Smooth muscle cell (in vitro differentiated cells): Measurements from ENCODE around the gene STUM. TPM values are rescaled to one million over a fixed set of nuclear protein-coding genes. Genes with fewer than 3 reads are reported as not detected.

ENCODE experiments used
- DNase-seq: peaks from one replicate; lab custom pipeline; 2025; ENCODE audit not compliant: unreplicated experiment; lab: John Stamatoyannopoulos, UW
- H2AFZ ChIP-seq: fragments of 200-600 bp; sonication (generic); 2 replicates; pipeline ENCODE4 v1.6.0; 2016; ENCODE audit warnings: antibody characterized with exemption, low read depth, mild to moderate bottlenecking
- H3F3A ChIP-seq: fragments of 200-600 bp; sonication (generic); 2 replicates; pipeline ENCODE4 v1.6.0; 2017; ENCODE audit warnings: antibody characterized with exemption, low read depth
- H3K27ac ChIP-seq: fragments of 200-600 bp; sonication (generic); 2 replicates; pipeline ENCODE4 v1.5.1; 2016; ENCODE audit warnings: low read depth, mild to moderate bottlenecking
- H3K27me3 ChIP-seq: fragments of 200-600 bp; sonication (generic); 2 replicates; pipeline ENCODE4 v1.6.1; 2016; ENCODE audit warnings: low read depth, mild to moderate bottlenecking
- H3K36me3 ChIP-seq: fragments of 200-600 bp; sonication (generic); 2 replicates; pipeline ENCODE4 v1.5.1; 2016; ENCODE audit warnings: low read depth
- H3K4me1 ChIP-seq: fragments of 200-600 bp; sonication (generic); 2 replicates; pipeline ENCODE4 v1.5.1; 2016; ENCODE audit warnings: low read depth
- H3K4me2 ChIP-seq: fragments of 200-600 bp; sonication (generic); 2 replicates; pipeline ENCODE4 v1.6.0; 2016; ENCODE audit warnings: mild to moderate bottlenecking
- H3K4me3 ChIP-seq: fragments of 200-600 bp; sonication (generic); 2 replicates; pipeline ENCODE4 v1.5.1; 2016; ENCODE audit warnings: mild to moderate bottlenecking
- H3K79me2 ChIP-seq: fragments of 200-600 bp; sonication (generic); 2 replicates; pipeline ENCODE4 v1.6.0; 2016; ENCODE audit warnings: low read depth, mild to moderate bottlenecking
- H3K9ac ChIP-seq: fragments of 200-600 bp; sonication (generic); 2 replicates; pipeline ENCODE4 v1.6.0; 2016; ENCODE audit warnings: low read depth
- H3K9me3 ChIP-seq: fragments of 200-600 bp; sonication (generic); replicated peaks from 2 replicates; pipeline ENCODE4 v1.5.1; 2016; ENCODE audit warnings: low read depth
- H4K20me1 ChIP-seq: fragments of 200-600 bp; sonication (generic); 2 replicates; pipeline ENCODE4 v1.6.0; 2016; ENCODE audit warnings: low read depth
- CTCF ChIP-seq: fragments of 200-600 bp; sonication (generic); IDR thresholded peaks from 2 replicates; pipeline ENCODE4 v1.5.1; 2017; ENCODE audit warnings: borderline replicate concordance, mild to moderate bottlenecking, antibody characterized with exemption; ENCODE audit not compliant: insufficient read depth, poor library complexity, severe bottlenecking
- WGBS: methylation state at CpG from one replicate; pipeline ENCODE4 v1.1.7; 2016; ENCODE audit warnings: low lambda C conversion rate; 5-methylcytosine and 5-hydroxymethylcytosine counted together
- polyA plus RNA-seq: library from polyadenylated mRNA; unstranded; fragments of >200 nt; fragmentation: Nextera tagmentation; extraction: Ambion mirVana; gene quantifications from 2 replicates; pipeline ENCODE4 v1.2.1, GENCODE V29; 2016
- total RNA-seq: library from RNA; depleted of rRNA; stranded (reverse); fragments of >200 nt; gene quantifications from 2 replicates; pipeline ENCODE4 v1.2.3, GENCODE V29; 2014

Gene STUM
- total and polyA plus RNA-seq, 2 experiments from 2014 or later, result 0.04 TPM; not detected in 1

DNA sequence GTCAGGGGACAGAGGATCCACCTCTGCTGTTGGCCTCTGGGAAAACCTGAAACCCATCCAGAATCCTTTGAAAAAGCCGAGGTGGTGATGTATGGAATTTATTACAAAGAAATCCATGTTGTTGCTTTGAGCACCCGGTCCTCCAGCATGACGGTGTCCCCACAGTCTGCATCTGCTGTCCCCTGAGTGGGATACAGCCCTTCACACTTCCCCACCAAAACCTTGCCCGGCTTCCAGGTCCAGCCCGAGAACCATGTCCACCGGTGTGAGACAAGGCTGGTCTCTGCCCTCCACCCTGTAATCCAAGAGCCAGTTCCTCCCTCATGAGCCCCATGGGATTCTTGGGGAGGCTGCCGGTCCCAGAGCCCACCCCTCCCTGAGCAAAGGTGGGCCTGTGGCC, 70.5 kb downstream of the STUM start:
- Histone ChIP-seq H3K4me3 (no peak overlapping the region), H3K9ac (no peak overlapping the region), H3K79me2 (no peaks in the 10 kb centered on the region), H3K27ac (no peak overlapping the region), H3K4me2 (no peak overlapping the region), H3K27me3 (no peaks in the 10 kb centered on the region), H3K9me3 (no peaks in the 10 kb centered on the region), H3K4me1 (no peaks in the 10 kb centered on the region), H4K20me1 (no peaks in the 10 kb centered on the region), H3F3A (no peaks in the 10 kb centered on the region), H2AFZ (no peak overlapping the region), H3K36me3 (no peaks in the 10 kb centered on the region)
- no peak for TF ChIP-seq CTCF
- no peak for DNase-seq
- 98% methylated on average over 7 of the region's 7 CpGs for whole genome bisulfite sequencing

DNA sequence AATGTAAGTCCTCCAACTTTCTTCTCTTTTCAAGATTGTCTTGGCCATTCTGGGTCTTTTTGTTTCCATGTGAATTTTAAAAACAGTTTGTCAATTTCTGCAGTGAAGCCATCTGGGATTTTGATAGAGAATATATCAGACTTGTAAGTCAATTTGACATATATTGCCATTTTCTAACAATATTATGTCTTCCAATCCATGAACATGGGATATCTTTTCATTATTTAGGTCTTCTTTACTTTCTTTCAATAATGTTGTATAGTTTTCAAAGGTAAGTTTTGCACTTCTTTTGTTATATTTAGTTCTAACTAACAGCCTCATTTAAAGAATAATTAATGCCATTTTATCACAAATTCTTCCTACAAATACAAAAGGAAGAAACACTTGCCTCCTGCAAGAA, 73.4 kb downstream of the STUM start:
- no peaks in the 10 kb centered on the region for H3K79me2 ChIP-seq
- H3F3A ChIP-seq, result peaks cover 2% of the 10 kb centered on the region
- H3K4me1 ChIP-seq, result no peaks in the 10 kb centered on the region
- H3K27ac ChIP-seq, result no peak overlapping the region
- no peaks in the 10 kb centered on the region for H3K9me3 ChIP-seq
- no peak overlapping the region for H3K9ac ChIP-seq
- no peak overlapping the region for H3K4me2 ChIP-seq
- no peak overlapping the region for H2AFZ ChIP-seq
- no peaks in the 10 kb centered on the region for H4K20me1 ChIP-seq
- no peaks in the 10 kb centered on the region for H3K27me3 ChIP-seq
- DNase-seq, result no peak
- H3K36me3 ChIP-seq, result no peaks in the 10 kb centered on the region
- no peak overlapping the region for H3K4me3 ChIP-seq
- no peak for TF ChIP-seq CTCF

DNA sequence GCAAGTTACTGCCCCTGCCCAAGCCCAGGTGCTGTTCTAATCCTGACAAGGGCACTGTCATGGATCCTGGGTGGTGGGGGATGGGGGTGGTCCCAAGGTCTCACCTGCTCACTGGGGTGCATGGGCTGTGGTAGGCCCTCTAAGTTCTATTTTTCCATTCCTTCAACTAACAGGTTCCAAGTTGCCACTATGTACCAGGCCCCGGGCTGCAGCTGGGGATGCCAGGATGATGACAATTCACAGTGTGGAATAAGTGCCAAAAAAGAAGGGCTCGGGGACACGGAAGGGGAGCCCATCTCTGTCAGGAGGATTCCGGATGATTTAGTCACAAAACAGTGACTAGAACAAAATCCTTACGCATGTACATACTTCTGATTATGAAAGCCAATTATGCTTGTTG, 76.0 kb downstream of the STUM start:
- H3K9ac ChIP-seq, result no peak overlapping the region
- H3F3A ChIP-seq, result peaks cover 6% of the 10 kb centered on the region
- H3K4me3 ChIP-seq, result no peak overlapping the region
- H3K9me3 ChIP-seq, result no peaks in the 10 kb centered on the region
- H2AFZ ChIP-seq, result no peak overlapping the region
- H3K36me3 ChIP-seq, result no peaks in the 10 kb centered on the region
- TF ChIP-seq CTCF, result no peak
- H4K20me1 ChIP-seq, result no peaks in the 10 kb centered on the region
- no peaks in the 10 kb centered on the region for H3K27me3 ChIP-seq
- no peaks in the 10 kb centered on the region for H3K79me2 ChIP-seq
- no peak overlapping the region for H3K4me2 ChIP-seq
- no peaks in the 10 kb centered on the region for H3K4me1 ChIP-seq
- DNase-seq, result no peak
- WGBS, result 85% methylated on average over 5 of the region's 5 CpGs
- H3K27ac ChIP-seq, result no peak overlapping the region

GRCh38 chr1:226625326-226625725, 76.8 kb downstream of the STUM start:
- H3K36me3 ChIP-seq, result no peaks in the 10 kb centered on the region
- no peaks in the 10 kb centered on the region for H4K20me1 ChIP-seq
- H3K9ac ChIP-seq, result no peak overlapping the region
- no peak for TF ChIP-seq CTCF
- H3K27me3 ChIP-seq, result no peaks in the 10 kb centered on the region
- no peak overlapping the region for H2AFZ ChIP-seq
- H3K4me3 ChIP-seq, result no peak overlapping the region
- H3F3A ChIP-seq, result peaks cover 6% of the 10 kb centered on the region
- no peak overlapping the region for H3K4me2 ChIP-seq
- H3K4me1 ChIP-seq, result no peaks in the 10 kb centered on the region
- DNase-seq, result no peak
- no peaks in the 10 kb centered on the region for H3K9me3 ChIP-seq
- H3K27ac ChIP-seq, result no peak overlapping the region
- WGBS, result 88% methylated on average over 6 of the region's 6 CpGs
- H3K79me2 ChIP-seq, result no peaks in the 10 kb centered on the region
